ENCODE data around the gene HACD3. TPM values are rescaled to one million over a fixed set of nuclear protein-coding genes. Genes with fewer than 3 reads are reported as not detected.

HACD3 gene
- total RNA-seq, 1 donor from 2014 or later: 47.9 TPM

DNA sequence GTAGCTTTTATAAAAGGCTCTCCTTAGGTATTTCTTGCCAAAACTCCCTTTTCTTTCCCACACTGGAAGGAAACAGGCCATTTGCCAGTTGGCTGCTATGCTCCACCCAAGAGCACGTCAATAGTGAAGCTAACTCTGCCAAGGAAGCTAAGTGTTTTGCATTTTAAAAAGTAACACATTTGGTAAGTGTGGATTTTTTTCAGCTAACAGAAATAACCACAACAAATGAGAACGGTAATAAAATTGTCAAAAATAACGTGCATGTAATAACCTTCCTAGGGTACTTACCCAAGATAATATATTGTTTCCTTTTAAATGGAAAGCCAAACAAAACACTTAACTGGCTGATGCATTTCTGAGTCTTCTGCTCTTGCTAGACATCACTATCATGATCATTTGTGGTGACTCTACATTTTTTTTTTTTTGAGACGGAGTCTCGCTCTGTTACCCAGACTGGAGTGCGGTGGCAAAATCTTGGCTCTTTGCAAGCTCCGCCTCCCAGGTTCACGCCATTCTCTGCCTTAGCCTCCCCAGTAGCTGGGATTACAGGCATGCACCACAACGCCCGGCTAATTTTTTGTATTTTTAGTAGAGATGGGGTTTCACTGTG lies 17.4 kb upstream of the HACD3 start:
- no peak for DNase-seq

DNA sequence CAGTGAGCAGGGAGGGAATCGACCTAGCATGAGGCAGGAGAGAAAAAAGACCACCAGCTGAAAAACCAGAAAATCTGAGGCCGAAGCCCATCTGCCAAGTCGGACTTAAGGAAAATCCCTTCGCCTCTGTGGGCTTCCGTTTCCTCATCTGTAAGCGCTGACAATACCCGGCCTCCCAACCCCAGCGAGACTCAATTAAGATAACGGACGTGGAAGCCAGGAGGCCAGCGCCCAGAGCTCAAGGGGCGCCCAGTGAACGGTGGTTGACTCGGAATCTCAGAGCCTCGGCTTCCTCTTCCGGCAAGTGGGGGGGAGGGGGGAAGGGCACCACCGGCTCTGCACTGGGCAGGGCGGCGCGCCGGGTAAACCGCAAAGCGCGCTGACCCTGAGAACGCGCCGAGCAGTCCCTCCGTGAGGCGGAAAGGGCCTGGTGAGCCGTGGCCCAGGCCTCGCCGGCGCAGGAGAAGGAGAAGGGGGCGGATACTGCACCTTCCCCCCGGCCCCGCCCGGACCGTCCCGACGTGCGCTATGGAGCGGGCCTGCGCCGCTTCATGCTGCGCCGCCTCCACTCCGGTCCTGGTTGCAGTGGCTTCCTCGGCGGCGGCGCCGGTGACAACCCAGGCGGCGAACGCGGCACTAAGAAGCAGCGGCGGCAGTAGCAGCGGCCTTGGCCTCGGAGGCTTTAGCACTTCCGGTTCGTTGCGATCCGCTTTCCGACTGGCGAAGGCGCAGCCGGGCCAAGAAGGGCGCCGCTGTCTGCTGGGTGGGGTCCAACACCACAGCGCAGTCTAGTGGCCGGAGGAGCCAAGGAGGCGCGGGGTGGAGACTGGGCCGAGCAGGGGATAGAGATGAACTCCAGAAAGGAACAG lies 13.0 kb upstream of the HACD3 start, which contains the start of gene DPP8:
Gene DPP8, minus strand, starts transcription at position 693 of the 869 bp plus-strand sequence. CDS start 5,136 bp downstream, outside the sequence.
- H3K27me3 ChIP-seq (ENCODE audit: low read depth): no peaks in the 10 kb centered on the region
- no peaks in the 10 kb centered on the region for H3K9me3 ChIP-seq
- intact Hi-C loops (cut with DNase I): no loop called here
- H3K36me3 ChIP-seq: peaks cover 8% of the 10 kb centered on the region
- ATAC-seq (peak; percentile 99 to 100), DNase-seq (peak; percentile 96)
- H3K4me3 ChIP-seq: peak within 1 kb of the TSS; percentile 93
- peaks cover 46% of the 10 kb centered on the region for H3K4me1 ChIP-seq
- H3K27ac ChIP-seq: peak within 1 kb of the TSS; percentile 93
- TF ChIP-seq, protein P1, sequence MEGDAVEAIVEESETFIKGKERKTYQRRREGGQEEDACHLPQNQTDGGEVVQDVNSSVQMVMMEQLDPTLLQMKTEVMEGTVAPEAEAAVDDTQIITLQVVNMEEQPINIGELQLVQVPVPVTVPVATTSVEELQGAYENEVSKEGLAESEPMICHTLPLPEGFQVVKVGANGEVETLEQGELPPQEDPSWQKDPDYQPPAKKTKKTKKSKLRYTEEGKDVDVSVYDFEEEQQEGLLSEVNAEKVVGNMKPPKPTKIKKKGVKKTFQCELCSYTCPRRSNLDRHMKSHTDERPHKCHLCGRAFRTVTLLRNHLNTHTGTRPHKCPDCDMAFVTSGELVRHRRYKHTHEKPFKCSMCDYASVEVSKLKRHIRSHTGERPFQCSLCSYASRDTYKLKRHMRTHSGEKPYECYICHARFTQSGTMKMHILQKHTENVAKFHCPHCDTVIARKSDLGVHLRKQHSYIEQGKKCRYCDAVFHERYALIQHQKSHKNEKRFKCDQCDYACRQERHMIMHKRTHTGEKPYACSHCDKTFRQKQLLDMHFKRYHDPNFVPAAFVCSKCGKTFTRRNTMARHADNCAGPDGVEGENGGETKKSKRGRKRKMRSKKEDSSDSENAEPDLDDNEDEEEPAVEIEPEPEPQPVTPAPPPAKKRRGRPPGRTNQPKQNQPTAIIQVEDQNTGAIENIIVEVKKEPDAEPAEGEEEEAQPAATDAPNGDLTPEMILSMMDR (IDR thresholded peaks at IDR 0.05): peak; percentile 90

More for the DNA sequence above, 17.4 kb upstream of the HACD3 start:
- Histone ChIP-seq H3K9me3 (no peaks in the 10 kb centered on the region), H3K4me1 (peaks cover 56% of the 10 kb centered on the region), H3K4me3 (no peak overlapping the region), H3K27me3 (ENCODE audit: low read depth) (no peaks in the 10 kb centered on the region), H3K36me3 (peaks cover 51% of the 10 kb centered on the region), H3K27ac (no peak overlapping the region)
- TF ChIP-seq, protein P1 (IDR thresholded peaks at IDR 0.05): no peak
- intact Hi-C loops (cut with DNase I): no loop called here
- no peak for ATAC-seq

DNA sequence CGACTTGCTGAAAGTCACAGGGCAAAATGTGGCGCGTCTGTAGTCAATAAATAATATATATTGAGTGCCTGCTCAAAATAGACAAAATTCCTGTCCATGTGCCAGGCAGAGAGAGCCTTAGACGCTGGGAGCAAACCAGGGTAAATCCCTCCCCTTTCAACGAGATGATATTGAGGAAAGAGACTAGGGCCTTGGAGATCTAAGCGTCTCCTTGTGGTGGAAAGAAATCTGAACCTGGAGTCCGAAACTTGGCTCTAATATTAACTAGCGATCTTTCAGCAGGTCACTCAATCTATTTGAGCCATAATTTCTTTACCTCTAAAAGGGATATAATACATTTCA lies 12.4 kb upstream of the HACD3 start:
- no peaks in the 10 kb centered on the region for H3K27me3 ChIP-seq (ENCODE audit: low read depth)
- no peaks in the 10 kb centered on the region for H3K9me3 ChIP-seq
- peak overlapping the region; percentile 93 for H3K4me3 ChIP-seq
- DNase-seq (no peak), ATAC-seq (no peak)
- peak overlapping the region; percentile 93 for H3K27ac ChIP-seq
- H3K4me1 ChIP-seq: peaks cover 40% of the 10 kb centered on the region
- peaks cover 5% of the 10 kb centered on the region for H3K36me3 ChIP-seq
- TF ChIP-seq, protein P1 (IDR thresholded peaks at IDR 0.05): peak; percentile 15
- intact Hi-C loops (cut with DNase I): no loop called here

DNA sequence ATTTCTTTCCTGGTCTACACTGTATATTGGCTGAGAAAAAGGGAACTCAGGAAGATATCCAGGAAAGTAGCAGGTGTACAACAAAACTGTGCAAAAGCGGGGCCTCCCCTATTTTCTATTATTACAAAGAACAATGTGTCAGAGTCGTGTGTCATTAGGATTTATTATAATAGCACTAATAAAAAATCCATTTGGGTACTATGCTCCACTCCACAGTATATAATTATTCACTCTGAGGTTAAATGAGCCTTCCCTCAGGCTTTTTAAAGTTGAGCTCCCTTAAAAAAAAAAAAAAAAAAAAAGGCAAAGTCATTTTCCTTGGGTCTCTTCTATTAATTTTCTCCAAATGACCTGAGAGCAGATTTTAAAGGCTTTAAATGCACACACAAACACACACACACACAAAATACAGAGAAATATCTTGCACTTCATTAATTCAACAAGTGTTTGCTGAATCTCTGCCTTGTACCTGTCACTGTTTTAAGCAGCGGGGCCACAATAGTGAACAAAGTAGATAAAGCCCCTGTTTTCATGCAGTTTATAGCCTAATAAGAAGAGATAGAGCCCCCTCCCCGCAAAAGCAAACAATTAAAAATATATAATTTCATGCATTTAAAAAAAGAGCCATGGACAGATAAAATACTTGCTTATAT lies 11.5 kb upstream of the HACD3 start:
- ATAC-seq (no peak), DNase-seq (no peak)
- Histone ChIP-seq H3K4me3 (no peak overlapping the region), H3K4me1 (peaks cover 30% of the 10 kb centered on the region), H3K27me3 (ENCODE audit: low read depth) (no peaks in the 10 kb centered on the region), H3K27ac (no peak overlapping the region), H3K9me3 (no peaks in the 10 kb centered on the region), H3K36me3 (peaks cover 5% of the 10 kb centered on the region)
- TF ChIP-seq, protein P1 (IDR thresholded peaks at IDR 0.05): no peak
- intact Hi-C loops (cut with DNase I): no loop called here

DNA sequence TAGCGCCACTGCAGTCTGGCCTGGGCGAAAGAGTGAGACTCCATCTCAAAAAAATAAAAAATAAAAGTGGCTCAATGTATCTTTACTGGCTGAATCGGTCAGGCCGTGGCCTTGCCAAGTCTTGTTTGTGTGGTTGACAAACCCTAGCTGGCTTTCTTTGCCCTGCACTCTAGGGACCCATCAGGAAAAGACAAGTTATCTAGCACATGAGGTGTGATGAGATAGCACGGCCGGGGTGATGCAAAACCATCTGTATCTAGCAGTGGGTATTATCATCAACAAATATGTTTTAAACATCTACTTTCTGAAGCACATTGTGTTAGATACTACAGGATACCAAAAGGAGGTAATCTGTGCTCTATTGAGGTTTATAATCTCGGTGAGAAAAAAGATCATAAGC lies 8.9 kb upstream of the HACD3 start:
- no peaks in the 10 kb centered on the region for H3K27me3 ChIP-seq (ENCODE audit: low read depth)
- H3K27ac ChIP-seq: no peak overlapping the region
- H3K9me3 ChIP-seq: no peaks in the 10 kb centered on the region
- intact Hi-C loops (cut with DNase I): no loop called here
- DNase-seq (no peak), ATAC-seq (no peak)
- H3K4me1 ChIP-seq: peaks cover 5% of the 10 kb centered on the region
- no peaks in the 10 kb centered on the region for H3K36me3 ChIP-seq
- TF ChIP-seq, protein P1 (IDR thresholded peaks at IDR 0.05): no peak
- H3K4me3 ChIP-seq: no peak overlapping the region
